Measurements from ENCODE around the gene TCERG1L.

Gene TCERG1L

GRCh38 chr10:131204406-131205152 lies 106.9 kb downstream of the TCERG1L start:
- DNase-seq = no peak

GRCh38 chr10:131203456-131204357 lies 107.8 kb downstream of the TCERG1L start:
- DNase-seq = no peak

DNA sequence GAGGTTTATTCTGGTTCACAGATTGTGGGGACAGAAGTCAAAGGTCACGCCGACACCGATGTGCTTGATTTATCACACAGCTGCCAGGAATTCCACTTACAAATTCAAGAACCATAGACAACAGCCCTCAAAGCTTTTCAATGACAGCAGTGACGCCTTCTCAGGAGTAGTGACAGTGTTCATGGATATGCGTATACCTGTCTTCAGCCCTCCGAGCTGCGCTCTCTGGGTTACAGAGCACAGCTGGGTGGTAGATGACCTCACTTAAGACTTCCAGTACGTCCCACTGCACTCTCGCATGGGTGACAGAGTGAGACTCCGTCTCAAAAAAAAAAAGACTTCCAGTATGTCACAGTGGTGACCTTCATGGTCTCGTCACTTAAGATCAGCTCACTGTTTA lies 108.5 kb downstream of the TCERG1L start:
- no peak for DNase-seq

DNA sequence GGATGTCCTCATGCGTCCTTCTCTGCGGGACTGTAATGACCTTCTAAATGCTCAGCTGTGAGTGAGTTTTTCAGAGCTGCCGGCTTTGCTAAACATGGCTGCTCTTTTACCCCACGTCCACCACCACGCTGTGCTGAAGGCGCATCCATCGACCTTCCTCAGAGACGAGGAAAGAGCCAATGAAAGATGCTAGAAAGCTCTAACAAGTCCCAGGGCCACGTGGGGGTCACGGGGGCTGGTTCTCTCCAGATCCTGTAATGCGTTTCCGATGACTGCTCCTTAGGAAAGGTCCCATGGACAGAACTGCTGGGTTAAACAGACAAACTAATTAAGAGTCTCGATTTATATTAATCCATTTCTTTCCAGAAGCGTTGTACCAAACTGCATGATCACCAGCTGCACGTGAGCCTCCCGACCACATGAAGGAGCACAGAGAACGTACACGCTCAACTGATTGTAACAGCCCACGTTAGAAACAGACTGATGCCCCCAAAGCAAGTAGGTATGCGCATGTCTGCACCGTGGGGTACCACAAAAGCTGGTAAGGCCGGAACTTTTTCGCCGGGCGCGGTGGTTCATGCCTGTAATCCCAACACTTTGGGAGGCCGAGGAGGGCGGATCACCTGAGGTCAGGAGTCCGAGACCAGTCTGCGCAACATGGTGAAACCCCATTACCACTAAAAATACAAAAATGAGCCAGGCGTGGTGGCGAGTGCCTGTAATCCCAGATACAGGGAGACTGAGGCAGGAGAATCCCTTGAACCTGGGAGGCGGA lies 109.6 kb downstream of the TCERG1L start:
- DNase-seq = no peak

DNA sequence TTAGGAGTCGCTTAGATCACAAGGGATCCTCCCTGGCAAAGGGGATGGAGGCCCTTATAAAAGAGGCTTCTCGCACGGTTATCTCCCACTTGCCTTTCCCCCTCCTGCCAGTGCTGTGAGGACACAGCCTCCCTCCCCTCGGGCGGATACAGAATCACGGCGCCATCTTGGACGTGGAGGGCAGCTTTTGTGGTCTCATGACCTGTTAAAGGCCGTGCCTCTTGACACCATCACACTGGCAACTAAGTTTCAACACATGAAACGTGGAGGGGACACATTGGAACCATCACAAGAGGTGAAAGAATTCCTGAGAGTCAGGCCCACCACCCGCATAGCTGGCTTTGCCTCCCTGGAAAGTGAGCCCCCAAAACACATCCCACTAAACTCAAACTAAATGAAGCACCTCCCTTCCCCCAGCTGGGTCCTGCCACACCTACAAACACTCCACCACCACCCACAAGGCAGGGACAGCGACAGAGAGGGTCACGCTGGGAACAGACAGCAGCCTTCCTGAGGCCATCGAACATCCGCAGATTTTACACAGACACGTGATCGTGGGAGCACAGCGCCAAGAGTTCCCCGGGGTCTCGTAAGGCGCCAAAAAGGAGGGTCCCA lies 110.6 kb downstream of the TCERG1L start:
- DNase-seq = no peak

GRCh38 chr10:131199646-131200045 lies 111.9 kb downstream of the TCERG1L start:
- DNase-seq = no peak

DNA sequence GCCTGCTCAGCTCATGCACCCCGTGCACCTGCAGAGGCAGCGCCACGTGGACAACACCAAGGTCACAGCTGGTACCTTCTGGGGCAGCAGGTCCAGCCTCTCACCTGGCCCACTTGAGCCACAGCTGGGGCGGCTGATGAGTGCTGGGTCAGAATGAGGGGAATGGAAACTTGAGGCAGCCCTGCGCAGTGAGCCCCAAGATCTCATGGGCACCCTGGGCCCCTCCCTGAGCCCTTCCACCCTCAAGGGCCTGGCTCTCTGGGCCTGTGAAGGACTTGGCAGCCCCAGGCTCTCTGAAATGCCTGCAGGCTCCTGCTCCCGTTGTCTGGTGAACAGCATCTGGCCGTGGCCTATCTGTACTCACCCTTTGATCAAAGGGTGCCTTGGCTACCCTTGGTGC lies 112.7 kb downstream of the TCERG1L start:
- DNase-seq = no peak

DNA sequence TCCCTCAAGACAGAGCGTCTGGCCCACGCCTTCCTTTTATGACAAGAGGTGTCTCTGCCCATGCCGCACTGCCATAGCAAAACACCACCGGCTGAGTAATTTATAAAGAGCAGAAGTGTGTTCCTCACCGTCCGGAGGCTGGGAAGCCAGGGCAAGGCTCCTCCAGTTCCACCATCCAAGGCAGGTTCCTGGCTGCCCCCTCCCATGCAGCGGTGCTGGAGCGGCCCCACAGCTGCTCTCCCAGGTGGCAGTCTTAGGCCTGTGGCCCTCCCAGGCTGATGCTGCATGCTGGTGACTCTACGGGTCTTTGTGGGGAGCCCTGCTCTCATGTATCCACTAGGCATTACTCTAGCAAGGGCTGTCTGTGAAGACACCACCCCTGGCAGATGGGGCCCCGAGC lies 113.1 kb downstream of the TCERG1L start:
- no peak for DNase-seq

DNA sequence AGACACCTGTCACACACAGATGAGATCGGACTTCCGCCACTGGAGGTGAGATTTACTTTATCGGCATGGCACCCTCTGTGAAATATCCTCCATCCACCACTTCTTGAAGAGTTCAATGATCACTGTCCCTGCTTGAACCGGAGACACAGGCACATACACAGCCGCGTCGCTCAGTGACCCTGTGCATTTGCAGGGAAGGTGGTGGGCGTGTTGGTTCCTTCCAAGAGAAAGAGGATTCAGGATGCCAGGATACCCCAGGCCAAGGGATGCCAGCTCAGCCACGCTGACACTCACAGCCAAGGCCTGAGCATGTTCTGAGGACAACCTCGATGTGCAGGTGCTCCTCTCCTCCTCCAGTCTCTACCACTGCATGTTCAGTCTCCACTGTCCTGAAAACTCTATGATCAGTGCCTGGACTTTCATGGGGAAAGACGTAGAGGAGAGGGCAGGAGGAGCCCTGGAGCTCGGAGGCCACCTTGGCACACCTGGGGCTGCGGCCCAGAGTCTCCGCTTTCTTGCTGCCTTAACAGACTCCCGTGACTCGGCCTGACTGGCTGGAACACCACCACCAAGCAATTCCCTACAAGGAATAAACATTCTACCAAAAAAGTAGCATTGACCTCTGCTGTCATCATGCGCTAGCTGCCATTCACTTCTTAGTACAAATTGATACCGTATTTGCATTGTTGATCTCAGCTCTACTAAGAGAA lies 115.2 kb downstream of the TCERG1L start:
- DNase-seq = no peak

DNA sequence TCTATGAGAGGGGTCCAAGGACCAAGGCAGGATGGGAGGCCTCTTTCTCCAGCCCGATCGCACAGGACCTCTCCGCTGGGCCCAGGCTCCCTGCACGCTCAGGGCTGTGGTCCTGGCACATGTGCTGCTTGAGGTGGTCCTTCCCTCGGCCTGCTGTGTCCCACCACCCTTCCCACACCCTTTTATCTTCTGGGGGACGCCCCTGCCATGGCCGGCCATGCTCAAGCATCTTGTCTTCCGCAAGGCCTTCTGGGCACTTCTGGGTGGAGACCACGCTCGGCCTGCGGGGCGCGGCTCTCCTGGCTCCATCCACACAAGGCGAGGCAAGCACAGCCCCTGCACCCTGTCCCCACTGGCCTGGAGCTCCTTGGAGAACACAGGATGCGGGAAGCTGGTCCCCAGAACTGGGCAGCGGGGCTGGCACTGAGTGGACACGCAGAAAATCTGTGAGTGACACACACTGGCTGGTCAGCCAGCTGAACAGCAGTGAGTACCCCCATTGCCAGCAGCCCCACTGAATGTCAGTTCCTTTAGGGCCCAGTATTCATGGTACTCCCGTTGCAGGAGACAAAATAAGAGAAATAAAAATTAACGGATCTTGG lies 115.9 kb downstream of the TCERG1L start:
- no peak for DNase-seq

DNA sequence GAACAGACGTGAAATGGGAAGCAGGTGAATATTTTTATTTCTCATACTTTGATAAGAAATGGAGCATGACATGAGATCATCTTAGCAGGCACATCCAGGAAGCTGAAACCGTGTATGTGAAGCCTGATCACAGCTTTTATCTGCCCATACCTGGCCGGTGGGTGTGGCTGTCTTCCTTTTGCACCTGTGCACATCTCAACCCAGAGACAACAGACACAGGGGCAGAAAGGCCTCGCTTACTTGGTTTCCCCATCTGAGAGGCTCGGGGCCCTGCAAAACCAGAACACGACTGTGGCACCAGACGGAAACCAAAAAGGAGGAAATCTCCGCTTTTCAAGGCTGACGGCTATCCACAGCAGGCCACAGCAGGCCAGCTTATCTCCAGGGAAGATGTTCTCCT lies 116.4 kb downstream of the TCERG1L start:
- no peak for DNase-seq

DNA sequence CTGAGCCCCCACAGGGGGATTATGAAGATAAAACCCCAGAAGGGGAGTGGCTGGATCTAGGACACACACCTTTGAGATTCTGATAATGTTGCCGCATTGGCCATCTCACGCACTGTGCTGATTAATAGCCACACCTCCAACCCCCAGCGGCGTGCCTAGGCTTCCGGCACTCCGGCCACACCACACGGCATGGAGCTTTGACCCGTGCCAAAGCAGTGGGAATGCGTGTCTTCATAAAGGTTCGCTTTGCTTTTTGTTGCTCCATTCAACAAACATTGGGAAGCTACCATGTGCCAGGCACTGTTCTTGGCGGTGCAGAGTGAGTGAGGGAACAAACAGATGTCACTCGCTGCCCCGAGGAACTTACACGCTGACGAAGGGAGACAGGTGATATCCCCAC lies 117.6 kb downstream of the TCERG1L start:
- DNase-seq = no peak

DNA sequence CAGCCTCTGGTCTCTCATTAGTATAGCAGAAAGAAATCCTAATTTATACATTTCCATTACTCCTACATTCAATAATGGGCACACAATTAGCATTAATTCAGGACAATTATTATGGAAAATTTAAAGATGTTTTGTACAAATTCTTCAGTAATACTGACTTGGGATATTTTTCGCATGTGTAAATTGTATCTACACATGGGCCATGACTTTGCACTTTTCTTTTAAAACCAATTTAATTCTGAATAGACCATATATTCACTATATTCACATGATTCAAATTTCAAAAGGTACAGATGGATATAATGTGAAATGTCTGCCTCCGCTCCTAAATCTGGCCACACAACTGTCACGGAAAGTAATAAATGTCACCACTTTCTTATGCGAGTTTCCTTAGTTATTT lies 123.0 kb downstream of the TCERG1L start:
- DNase-seq = no peak

GRCh38 chr10:131187926-131188325 lies 123.6 kb downstream of the TCERG1L start:
- DNase-seq = no peak

GRCh38 chr10:131187274-131187673 lies 124.2 kb downstream of the TCERG1L start:
- no peak for DNase-seq

- no peak for DNase-seq
These were observed 124.8 kb downstream of the TCERG1L start for GRCh38 chr10:131186547-131187253.

DNA sequence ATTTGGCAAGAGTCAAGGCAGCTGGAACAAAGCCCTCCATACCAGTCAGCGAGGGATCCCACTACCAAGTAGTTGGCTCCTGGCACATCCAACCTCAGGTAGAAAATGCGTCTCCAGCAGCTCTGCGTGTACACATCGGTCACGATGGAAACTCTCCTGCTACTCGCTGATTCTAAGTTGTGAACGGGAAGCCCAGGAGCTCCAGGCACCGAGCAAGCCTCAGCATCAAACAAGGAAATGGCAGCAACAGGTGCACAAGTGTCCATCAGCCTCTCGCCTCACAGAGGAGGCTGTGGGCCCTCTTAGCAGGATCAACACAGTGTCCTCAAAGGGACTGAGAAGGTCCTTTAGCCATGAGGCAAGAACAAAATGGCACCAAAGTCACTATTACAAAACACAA lies 127.0 kb downstream of the TCERG1L start:
- DNase-seq = no peak

DNA sequence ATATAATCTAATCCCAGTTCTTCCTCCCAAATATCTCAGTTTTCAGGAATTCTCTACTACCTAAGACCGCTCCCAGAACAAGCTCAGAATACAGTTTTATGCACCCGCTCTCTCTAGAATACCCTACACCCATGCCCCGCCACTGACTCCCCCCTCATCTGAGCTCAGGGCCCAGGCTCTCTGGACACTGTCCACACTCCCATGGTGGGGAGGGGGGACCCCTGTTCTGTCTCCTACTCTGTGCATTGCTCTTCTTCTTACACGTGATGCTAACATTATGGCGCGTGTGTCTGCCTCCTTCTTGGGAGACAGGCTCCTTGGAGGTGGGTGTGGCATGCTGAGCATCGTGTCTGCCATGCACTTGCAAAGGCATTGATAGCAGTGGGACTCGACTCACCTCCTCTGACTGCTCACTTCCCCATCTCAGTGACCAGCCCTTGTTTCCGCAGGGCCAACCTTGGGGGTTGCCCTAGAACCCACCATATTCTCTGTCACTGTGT lies 127.9 kb downstream of the TCERG1L start:
- no peak for DNase-seq

- no peak for DNase-seq
These were observed 130.1 kb downstream of the TCERG1L start for GRCh38 chr10:131181456-131181855.

- DNase-seq = no peak
These were observed 130.6 kb downstream of the TCERG1L start for GRCh38 chr10:131180740-131181415.
